ENCODE data around the gene ITGAE.
"Not testable (repeated sequence)": the region's sequence is repeated elsewhere in the genome, so short reads cannot be mapped to it uniquely, and the experiment has no call there.

Gene ITGAE

GRCh38 chr17:3794557-3795389 lies 6.2 kb downstream of the ITGAE start:
- peak; percentile 20 for DNase-seq

- not testable (repeated sequence) for DNase-seq
Measured at GRCh38 chr17:3794152-3794551, 6.8 kb downstream of the ITGAE start.

GRCh38 chr17:3793258-3793657 lies 7.7 kb downstream of the ITGAE start:
- DNase-seq = not testable (repeated sequence)

GRCh38 chr17:3792481-3792880 lies 8.5 kb downstream of the ITGAE start:
- DNase-seq = no peak

GRCh38 chr17:3788200-3788599 lies 12.8 kb downstream of the ITGAE start:
- DNase-seq = no peak

- not testable (repeated sequence) for DNase-seq
Measured at GRCh38 chr17:3785323-3785722, 15.7 kb downstream of the ITGAE start.

- no peak for DNase-seq
Measured at GRCh38 chr17:3782751-3783150, 18.2 kb downstream of the ITGAE start.

- no peak for DNase-seq
Measured at GRCh38 chr17:3780986-3781385, 20.0 kb downstream of the ITGAE start.

- no peak for DNase-seq
Measured at GRCh38 chr17:3777366-3778120, 23.4 kb downstream of the ITGAE start.

- DNase-seq = no peak
Measured at GRCh38 chr17:3773966-3774365, 27.0 kb downstream of the ITGAE start.

- no peak for DNase-seq
Measured at GRCh38 chr17:3773511-3773910, 27.5 kb downstream of the ITGAE start.

- DNase-seq = no peak
Measured at GRCh38 chr17:3772764-3773163, 28.2 kb downstream of the ITGAE start.

GRCh38 chr17:3771140-3771539 lies 29.8 kb downstream of the ITGAE start:
- no peak for DNase-seq

GRCh38 chr17:3770466-3770865 lies 30.5 kb downstream of the ITGAE start:
- no peak for DNase-seq

- DNase-seq = no peak
Measured at GRCh38 chr17:3768769-3769168, 32.2 kb downstream of the ITGAE start.

- DNase-seq = no peak
Measured at GRCh38 chr17:3768341-3768740, 32.6 kb downstream of the ITGAE start.

GRCh38 chr17:3766779-3767178 lies 34.2 kb downstream of the ITGAE start:
- DNase-seq = no peak

- no peak for DNase-seq
Measured at GRCh38 chr17:3765981-3766380, 35.0 kb downstream of the ITGAE start.

- no peak for DNase-seq
Measured at GRCh38 chr17:3763777-3764170, 37.2 kb downstream of the ITGAE start.

- DNase-seq = peak; percentile 57
Measured at GRCh38 chr17:3762922-3763776, 37.8 kb downstream of the ITGAE start.

GRCh38 chr17:3761918-3762380 lies 39.0 kb downstream of the ITGAE start:
- no peak for DNase-seq

- DNase-seq = no peak
Measured at GRCh38 chr17:3761036-3761917, 39.7 kb downstream of the ITGAE start.
